ENCODE measurements around the gene NUBP2.

Gene NUBP2

DNA sequence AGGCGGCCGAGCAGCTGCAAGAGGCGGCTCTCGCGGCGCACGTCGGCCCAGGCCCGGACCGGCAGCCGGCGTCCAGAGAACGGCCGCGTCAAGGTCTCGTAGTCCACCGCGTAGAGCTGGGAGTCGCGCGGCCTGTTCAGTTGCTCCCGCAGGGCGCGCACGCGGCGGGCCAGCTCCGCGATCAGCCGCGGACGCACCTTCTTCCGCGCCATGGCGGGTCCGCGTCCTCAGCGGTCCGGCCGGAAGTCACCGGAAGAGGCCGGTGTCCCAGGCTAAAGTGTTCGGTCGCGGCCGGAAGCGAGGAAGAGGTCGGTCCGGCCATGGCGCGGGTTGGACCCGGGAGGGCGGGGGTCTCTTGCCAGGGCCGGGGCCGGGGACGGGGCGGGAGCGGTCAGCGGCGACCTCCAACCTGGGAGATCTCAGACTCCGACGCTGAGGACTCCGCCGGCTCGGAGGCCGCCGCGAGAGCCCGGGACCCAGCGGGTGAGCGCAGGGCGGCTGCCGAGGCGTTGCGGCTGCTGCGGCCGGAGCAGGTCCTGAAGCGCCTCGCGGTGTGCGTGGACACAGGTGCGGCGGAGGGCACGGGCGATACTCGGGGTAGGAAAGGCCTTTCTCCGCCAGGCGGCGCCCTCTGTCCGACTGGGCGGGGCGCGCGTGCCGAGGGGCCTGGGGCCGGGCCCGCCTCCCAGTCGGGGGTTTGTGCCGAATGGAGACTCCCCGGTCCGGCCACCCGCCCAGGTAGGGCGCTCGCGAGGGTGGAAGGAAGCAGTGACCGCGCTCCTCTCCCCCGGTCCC is 9.7 kb upstream of the NUBP2 start, which contains the start of gene MRPS34:
MRPS34 (minus strand) TSS at position 227 of the 795 bp plus-strand sequence; CDS start at position 212, 15 bp downstream.
- peak; percentile 84 for DNase-seq

- peak; percentile 22 for DNase-seq
These were observed 8.9 kb upstream of the NUBP2 start for GRCh38 chr16:1773703-1774447.

GRCh38 chr16:1774448-1774780 is 8.3 kb upstream of the NUBP2 start:
- DNase-seq, result no peak

DNA sequence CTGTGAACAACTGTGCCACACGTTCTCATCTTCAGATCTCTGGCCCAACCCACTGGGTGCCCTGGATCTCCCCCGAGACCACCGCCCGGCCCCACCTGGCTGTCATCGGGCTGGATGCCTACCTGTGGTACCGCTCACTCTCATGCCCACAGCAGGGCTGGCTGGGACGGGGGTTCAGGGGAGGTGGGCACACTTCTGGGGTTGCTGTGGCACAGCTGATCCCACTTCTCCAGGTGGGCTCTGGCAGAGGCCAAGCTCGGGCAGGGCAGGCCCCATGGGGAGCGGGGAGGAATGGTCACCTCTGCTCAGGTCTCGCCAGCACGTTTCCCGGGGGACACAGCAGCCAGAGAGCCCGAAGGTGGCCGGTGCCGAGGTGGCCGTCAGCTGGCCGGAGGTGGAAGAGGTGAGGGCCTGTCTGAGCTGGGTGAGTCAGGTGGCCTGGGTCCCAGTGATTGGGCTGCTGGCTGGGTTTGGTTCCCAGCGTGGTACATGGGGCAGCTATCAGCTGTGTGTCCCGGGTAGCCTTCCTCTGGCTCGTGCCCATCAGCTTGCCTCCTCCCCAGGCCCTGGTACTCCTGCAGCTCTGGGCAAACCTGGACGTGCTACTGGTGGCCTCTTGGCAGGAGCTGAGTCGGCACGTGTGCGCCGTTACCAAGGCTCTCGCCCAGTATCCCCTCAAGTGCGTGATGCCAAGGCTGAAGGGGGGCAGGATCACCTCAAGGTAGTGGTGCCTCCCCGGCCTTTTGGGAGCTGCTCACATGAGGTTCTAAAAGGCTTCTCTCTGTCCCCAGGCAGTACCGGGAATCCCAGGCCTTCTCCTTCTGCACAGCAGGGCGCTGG is 7.5 kb upstream of the NUBP2 start:
- peak; percentile 31 for DNase-seq

DNA sequence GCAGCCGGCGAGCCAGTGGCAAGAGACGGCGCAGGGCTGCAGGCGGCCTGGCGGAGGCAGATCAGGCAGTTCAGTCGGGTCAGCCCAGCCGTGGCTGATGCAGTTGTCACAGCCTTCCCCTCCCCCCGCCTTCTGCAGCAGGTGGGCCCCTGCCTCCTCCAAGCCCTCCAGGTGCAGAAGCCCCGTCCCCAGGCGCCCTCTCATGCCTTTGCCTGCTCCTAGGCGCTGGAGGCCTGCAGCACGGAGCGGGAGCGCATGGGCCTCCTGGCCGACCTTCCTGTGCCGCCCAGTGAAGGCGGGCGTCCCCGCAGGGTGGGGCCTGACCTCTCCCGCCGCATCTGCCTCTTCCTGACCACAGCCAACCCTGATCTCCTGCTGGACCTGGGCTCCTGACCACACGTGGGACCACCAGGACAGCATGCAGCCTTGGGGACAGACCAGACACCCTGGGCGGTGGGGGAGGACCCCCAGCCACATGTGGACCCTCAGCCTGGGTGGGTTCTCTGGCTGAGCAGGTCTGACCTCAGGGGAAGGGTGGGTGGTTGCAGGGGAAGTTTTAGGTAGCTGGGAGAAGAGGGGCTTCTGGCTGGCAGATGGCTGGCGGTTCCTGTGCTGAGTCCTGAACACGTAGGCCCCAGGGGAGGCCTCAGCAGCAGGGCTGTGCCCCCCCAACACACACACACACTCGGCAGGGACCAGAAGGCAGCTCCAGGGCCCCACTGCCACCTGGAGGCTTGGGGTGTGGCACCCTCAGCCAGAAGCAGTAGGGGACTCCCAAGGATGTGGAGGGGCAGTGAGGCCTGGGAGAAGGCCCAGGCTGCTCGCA is 6.7 kb upstream of the NUBP2 start:
- no peak for DNase-seq

DNA sequence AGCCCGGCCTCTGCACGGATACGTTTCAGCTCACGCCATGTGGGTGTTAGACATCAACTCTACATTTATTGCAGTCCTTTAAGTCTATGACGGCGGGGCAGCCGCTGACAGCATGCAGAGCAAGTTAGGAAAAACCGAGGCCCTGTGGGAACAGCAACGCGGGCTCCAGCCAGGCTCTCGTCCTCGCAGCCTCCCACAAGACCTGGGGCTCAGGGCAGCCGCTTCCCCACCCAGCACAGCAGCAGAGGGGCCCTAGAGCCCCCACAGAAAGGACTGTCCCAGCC is 6.1 kb upstream of the NUBP2 start:
- DNase-seq, result no peak

DNA sequence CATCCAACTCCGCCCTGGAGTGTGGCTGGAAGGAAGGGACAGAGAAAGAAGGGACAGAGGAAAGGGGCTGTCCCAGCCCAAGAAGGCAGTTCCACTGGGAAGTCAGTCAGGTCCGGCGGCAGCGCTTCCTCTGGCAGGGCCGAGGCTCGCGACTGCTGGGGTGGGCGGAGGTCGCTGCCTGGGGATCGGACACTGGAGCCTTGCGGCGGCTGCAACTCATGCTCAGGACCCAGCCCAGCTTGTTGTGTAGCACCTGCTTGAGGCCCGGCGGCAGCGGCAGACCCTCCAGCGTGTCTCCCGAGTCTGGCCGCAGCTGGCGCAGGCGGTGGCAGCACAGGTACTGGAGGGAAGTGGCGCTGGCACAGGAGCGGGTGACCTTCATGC is 5.8 kb upstream of the NUBP2 start:
- DNase-seq, result no peak

GRCh38 chr16:1777375-1778199 is 5.2 kb upstream of the NUBP2 start:
- peak; percentile 34 for DNase-seq

GRCh38 chr16:1778200-1779179 is 4.3 kb upstream of the NUBP2 start:
- no peak for DNase-seq

- no peak for DNase-seq
These were observed 3.5 kb upstream of the NUBP2 start for GRCh38 chr16:1779234-1779701.

GRCh38 chr16:1779741-1780676 is 2.8 kb upstream of the NUBP2 start:
- peak; percentile 41 for DNase-seq

- DNase-seq, result no peak
These were observed 2.1 kb upstream of the NUBP2 start for GRCh38 chr16:1780677-1781072.

GRCh38 chr16:1781254-1781653 is 1.5 kb upstream of the NUBP2 start:
- no peak for DNase-seq

DNA sequence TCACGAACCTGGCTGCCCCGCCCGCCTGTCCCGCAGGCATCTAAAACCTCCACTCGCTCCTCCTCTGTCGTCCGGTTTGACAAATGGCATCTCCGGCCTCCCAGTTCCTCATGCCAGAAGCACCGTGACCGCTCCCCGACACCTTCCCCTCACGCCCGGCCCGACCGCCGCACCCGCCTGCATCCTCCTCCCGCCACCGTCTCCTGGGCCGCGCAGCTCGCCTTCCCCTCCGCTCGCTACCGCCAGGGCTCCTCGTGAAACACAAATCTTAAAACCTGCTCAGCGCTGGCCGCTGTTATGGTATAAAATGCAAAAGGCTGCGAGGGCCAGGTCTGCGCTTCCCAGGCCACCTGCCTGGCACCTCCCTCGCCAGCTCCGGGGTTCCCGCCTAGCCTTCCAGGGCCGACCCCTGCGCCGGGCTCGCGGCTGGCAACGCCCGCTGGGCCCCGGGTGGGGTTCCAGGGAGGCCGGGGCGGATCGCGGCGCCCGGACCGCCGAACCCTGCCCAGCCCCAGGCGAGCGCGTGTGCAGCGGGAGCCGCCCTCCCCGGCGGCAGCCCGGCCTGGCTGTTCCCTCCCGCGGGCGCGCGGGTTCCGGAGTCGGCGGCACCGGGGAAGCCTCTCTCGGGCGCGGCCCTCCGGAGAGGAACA is 877 bp upstream of the NUBP2 start:
- peak; percentile 34 for DNase-seq

GRCh38 chr16:1784977-1785845 is 2.5 kb downstream of the NUBP2 start:
- no peak for DNase-seq

DNA sequence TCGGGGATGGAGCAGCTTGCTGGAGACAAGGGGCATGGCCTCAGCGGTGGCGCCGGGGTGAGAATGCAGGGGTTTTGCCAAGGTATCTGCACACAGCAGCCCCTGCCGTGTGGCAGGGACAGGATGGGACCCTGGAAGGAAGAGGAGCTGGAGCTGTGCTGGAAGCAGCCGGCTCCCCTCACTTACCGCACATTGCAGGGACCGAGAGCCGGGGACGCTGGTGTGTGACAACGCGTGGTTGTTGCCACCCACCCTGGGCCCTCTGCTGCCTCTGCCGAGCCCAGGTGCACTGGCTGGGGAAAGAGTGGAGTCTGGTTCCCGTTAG is 3.0 kb downstream of the NUBP2 start:
- no peak for DNase-seq

GRCh38 chr16:1786242-1787055 is 3.7 kb downstream of the NUBP2 start:
- no peak for DNase-seq
